GM20000 (cell line): ENCODE measurements around the gene SLC10A1.
"Not testable (repeated sequence)": the region's sequence is repeated elsewhere in the genome, so short reads cannot be mapped to it uniquely, and the experiment has no call there.

Experiments used
- DNase-seq: peaks from one replicate; pipeline ENCODE4 v3.0.0; 2012; ENCODE audit warnings: low spot score
- CTCF ChIP-seq: IDR thresholded peaks from 2 replicates; pipeline ENCODE4 v1.5.1; 2012; ENCODE audit warnings: mild to moderate bottlenecking, control low read depth; ENCODE audit errors: extremely low read depth, missing control alignments

SLC10A1 gene

DNA sequence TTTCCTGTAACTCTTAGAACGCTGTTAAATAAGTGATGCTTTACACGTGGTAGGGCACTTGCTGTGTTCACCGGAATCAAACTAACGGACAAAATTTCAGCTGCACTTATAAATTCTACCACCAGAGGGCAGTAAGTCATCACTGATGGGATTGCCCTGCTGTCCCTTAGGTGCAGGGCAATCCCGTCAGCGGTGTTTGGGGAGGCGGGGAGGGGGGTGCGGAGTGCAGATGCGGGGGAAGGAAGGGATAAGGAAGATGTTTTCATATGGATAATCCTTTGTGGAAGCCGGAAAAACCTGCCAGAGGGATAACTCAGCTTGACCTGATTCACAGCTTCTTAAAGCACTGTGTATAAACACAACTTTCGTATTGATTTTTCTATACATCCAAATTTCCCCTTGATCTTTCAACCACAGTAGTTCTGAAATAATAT is 21.7 kb upstream of the SLC10A1 start:
- peak; percentile 70 for DNase-seq
- peak; percentile 49 for TF ChIP-seq CTCF

GRCh38 chr14:69816216-69816615 is 19.2 kb upstream of the SLC10A1 start:
- DNase-seq: no peak
- TF ChIP-seq CTCF: no peak

DNA sequence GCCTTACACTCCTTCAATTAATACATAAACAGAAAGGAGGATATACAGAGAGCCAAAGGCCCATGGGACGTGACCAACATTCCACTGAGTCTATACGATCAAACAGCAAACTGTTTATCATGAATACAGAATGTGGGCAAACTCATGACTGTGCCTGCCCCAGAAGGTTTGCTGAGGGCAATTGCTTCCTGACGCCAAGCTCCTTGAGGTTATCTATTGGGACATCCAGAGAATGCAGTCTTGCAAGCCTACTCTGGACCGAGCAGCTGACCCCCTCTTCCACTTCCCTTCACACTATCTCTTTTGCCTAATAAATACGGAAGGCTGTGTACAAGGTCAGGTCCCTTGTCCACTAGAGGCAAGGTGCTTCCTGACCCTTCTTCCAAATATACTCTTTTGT is 18.5 kb upstream of the SLC10A1 start:
- no peak for DNase-seq
- TF ChIP-seq CTCF: no peak

DNA sequence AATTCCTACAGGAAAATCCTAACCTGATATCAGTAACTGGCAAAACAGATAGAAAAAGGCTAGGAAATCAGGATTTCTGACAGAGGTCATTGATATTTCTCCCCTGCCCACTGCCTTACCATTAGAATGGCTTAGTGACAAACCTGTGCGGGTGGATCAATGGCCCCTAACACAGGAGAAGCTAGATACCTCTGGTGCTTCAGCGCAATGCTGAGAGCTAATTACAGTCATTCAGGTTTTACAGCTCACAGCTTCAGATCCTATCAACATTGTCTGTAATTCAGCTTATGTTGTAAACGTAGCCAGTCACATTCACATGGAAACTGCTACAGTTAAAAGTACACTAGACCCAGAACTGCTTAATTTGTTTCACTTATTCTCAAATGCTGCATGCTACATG is 17.4 kb upstream of the SLC10A1 start:
- DNase-seq: no peak
- no peak for TF ChIP-seq CTCF

GRCh38 chr14:69813346-69813745 is 16.3 kb upstream of the SLC10A1 start:
- not testable (repeated sequence) for DNase-seq

DNA sequence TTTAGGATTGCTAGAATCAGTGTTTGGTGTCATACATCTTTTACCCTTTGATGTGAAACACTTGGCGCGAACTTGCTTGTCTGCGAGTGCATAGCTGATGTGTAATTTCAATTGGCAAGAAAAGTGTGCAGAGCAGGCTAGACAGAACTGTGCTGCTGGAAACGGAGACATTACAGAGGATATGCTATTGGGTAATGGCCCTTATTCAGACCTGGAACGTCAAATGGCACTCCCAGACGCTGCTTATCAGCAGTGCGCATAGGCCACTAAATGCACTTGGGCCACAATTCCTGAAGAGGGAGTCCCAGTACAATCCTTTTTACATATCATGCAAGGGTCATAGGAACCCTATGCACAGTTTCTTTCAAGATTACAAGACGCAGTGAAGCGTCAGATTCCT is 15.7 kb upstream of the SLC10A1 start:
- TF ChIP-seq CTCF: no peak
- DNase-seq: no peak

DNA sequence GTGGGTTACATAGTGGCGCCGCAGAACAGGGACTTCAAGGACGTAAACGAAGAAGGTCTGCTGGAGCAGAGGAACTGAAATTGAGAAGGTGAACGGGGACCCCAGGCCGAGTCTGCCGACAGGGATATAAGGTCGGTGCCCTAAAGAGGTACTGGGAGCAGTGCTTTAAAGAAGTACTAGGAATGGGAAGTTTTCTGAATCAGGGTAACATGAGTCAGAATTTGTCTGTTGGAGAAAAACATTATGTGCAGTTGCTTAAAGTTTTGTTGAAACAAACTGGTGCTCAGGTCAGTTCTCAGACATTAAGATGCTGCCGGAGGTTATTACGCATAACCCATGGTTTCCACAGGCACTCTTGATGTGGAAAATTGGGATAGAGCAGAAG is 14.8 kb upstream of the SLC10A1 start:
- no peak for TF ChIP-seq CTCF

DNA sequence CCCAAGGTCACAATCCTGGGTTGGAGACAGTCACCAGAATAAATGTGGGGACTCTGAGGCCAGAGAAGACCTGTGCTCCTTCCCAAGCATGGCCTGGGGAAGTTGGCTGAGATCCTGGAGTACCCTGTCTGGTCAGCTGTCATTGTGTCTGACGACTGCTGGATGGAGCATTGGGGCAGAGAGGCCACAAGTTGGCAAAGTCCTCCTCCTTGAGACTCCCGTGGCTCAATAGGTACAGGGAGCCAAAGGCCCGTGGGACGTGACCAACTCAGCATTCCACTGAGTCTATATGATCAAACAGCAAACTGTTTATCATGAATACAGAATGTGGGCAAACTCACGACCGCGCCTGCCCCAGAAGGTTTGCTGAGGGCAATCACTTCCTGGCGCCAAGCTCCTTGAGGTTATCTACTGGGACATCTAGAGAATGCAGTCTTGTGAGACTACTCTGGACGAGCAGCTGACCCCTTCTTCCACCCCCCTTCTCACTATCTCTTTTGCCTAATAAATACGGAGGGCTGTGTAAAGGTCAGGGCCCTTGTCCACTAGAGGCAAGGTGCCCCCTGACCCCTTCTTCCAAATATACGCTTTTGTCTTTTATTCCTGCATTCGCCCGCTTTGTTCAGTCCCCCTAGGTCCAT is 14.3 kb upstream of the SLC10A1 start:
- no peak for DNase-seq
- no peak for TF ChIP-seq CTCF

More for the DNA sequence above, 14.8 kb upstream of the SLC10A1 start:
- no peak for DNase-seq
